ENCODE results near the gene SFXN3.

DNA sequence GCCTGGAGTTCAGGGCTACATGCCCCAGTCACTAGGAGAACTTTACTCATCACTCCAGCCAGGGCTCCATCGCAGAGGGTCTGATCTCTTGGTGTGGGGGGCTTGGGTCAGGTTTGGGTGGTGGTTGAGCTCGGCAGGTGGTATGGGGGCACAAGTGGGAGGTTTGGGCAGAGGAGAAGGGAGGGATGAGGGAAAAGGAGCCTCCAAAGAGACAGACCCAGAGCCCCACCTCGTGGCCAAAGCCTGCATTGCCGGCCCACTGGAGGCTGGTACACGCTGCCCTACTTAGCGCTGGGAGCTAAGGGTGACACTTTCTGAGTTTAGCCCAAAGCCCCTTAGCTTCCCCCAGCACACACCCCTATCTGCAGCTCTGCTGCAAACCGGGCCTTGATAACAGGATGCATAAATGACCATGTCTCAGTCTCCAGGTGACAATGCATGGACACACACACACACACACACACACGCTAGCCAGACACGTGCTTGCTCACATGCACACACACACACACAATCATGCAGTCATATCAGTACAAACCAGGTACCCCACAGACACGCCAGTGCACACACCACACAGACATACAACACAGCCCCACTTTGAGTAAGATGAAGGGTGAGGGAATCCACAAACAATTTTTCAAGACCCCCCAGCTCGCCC, 16.7 kb upstream of the SFXN3 start:
- TF ChIP-seq EP300 (IDR thresholded peaks at IDR 0.05; ENCODE audit: low read depth): no peak
- TF ChIP-seq, protein P1, sequence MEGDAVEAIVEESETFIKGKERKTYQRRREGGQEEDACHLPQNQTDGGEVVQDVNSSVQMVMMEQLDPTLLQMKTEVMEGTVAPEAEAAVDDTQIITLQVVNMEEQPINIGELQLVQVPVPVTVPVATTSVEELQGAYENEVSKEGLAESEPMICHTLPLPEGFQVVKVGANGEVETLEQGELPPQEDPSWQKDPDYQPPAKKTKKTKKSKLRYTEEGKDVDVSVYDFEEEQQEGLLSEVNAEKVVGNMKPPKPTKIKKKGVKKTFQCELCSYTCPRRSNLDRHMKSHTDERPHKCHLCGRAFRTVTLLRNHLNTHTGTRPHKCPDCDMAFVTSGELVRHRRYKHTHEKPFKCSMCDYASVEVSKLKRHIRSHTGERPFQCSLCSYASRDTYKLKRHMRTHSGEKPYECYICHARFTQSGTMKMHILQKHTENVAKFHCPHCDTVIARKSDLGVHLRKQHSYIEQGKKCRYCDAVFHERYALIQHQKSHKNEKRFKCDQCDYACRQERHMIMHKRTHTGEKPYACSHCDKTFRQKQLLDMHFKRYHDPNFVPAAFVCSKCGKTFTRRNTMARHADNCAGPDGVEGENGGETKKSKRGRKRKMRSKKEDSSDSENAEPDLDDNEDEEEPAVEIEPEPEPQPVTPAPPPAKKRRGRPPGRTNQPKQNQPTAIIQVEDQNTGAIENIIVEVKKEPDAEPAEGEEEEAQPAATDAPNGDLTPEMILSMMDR (IDR thresholded peaks at IDR 0.05): peak; percentile 88 to 95 (median 93)
- TF ChIP-seq POLR2A (IDR thresholded peaks at IDR 0.05): no peak
